Neural cell (in vitro differentiated cells): Measurements from ENCODE around the gene MCAT. TPM values are rescaled to one million over a fixed set of nuclear protein-coding genes. Genes with fewer than 3 reads are reported as not detected.

Experiments
- H2AFZ ChIP-seq: fragments of 200-600, 300-800 bp; sonication (generic), shearing (Covaris generic); 2 replicates; pipeline ENCODE4 v1.6.0; 2014; ENCODE audit warnings: low read depth, mild to moderate bottlenecking, antibody characterized with exemption, low read length, moderate library complexity
- H3F3A ChIP-seq: fragments of 200-600 bp; shearing (Covaris generic); 2 replicates; pipeline ENCODE4 v1.6.1; 2016; ENCODE audit warnings: mild to moderate bottlenecking, moderate library complexity, mixed read lengths, antibody characterized with exemption, low read length; ENCODE audit not compliant: insufficient read depth, poor library complexity, severe bottlenecking
- H3K27ac ChIP-seq: fragments of 200-600, 300-800 bp; sonication (generic), shearing (Covaris generic); 2 replicates; pipeline ENCODE4 v1.5.1; 2014; ENCODE audit warnings: mild to moderate bottlenecking, low read length, moderate library complexity
- H3K27me3 ChIP-seq: fragments of 300-800, 200-600 bp; sonication (generic), shearing (Covaris generic); 2 replicates; pipeline ENCODE4 v1.6.0; 2014; ENCODE audit warnings: mild to moderate bottlenecking, low read depth, low read length, moderate library complexity; ENCODE audit not compliant: insufficient read depth
- H3K36me3 ChIP-seq: fragments of 300-800, 200-600 bp; sonication (generic), shearing (Covaris generic); 2 replicates; pipeline ENCODE4 v1.5.1; 2014; ENCODE audit warnings: mild to moderate bottlenecking, antibody characterized with exemption, low read length, moderate library complexity; ENCODE audit not compliant: insufficient read depth
- H3K4me2 ChIP-seq: fragments of 300-800, 200-600 bp; sonication (generic), shearing (Covaris generic); 2 replicates; pipeline ENCODE4 v1.6.0; 2014; ENCODE audit warnings: mild to moderate bottlenecking, low read length
- H3K4me3 ChIP-seq: fragments of 300-800, 200-600 bp; sonication (generic), shearing (Covaris generic); 2 replicates; pipeline ENCODE4 v1.5.1; 2014; ENCODE audit warnings: mild to moderate bottlenecking, low read length, moderate library complexity
- H3K79me2 ChIP-seq: fragments of 200-600 bp; shearing (Covaris generic); replicated peaks from 2 replicates; pipeline ENCODE4 v1.6.0; 2014; ENCODE audit warnings: mild to moderate bottlenecking, low read length, moderate library complexity; ENCODE audit not compliant: insufficient read depth
- H3K9ac ChIP-seq: fragments of 300-800, 200-600 bp; sonication (generic), shearing (Covaris generic); 2 replicates; pipeline ENCODE4 v1.6.1; 2016; ENCODE audit warnings: mild to moderate bottlenecking, low read length, mixed read lengths
- H3K9me2 ChIP-seq: fragments of 200-600 bp; shearing (Covaris generic); 2 replicates; pipeline ENCODE4 v1.6.1; 2016; ENCODE audit warnings: mild to moderate bottlenecking, low read length, mixed read lengths; ENCODE audit not compliant: insufficient read depth
- H3K9me3 ChIP-seq: fragments of 200-600, 300-800 bp; sonication (generic), shearing (Covaris generic); 2 replicates; pipeline ENCODE4 v1.6.1; 2016; ENCODE audit warnings: mild to moderate bottlenecking, mixed run types, low read length, moderate library complexity, mixed read lengths
- H4K20me1 ChIP-seq: fragments of 200-600 bp; shearing (Covaris generic); 2 replicates; pipeline ENCODE4 v1.6.1; 2016; ENCODE audit warnings: mild to moderate bottlenecking, mixed run types; ENCODE audit not compliant: insufficient read depth
- CTCF ChIP-seq: fragments of 450-650 bp; IDR thresholded peaks from 2 replicates; pipeline ENCODE4 v1.5.1; 2014; ENCODE audit warnings: antibody characterized with exemption, mild to moderate bottlenecking, moderate library complexity; ENCODE audit not compliant: poor library complexity, severe bottlenecking
- EP300 ChIP-seq: fragments of 450-650 bp; conservative IDR thresholded peaks from 2 replicates; pipeline ENCODE4 v1.6.1; 2014; ENCODE audit warnings: antibody characterized with exemption, mild to moderate bottlenecking, moderate library complexity; ENCODE audit not compliant: poor library complexity, severe bottlenecking
- EZH2 ChIP-seq: fragments of 200-600, 300-800 bp; shearing (Covaris generic), sonication (generic); IDR thresholded peaks from 2 replicates; pipeline ENCODE4 v1.6.1; 2014; ENCODE audit warnings: antibody characterized with exemption, low read length, borderline replicate concordance, mild to moderate bottlenecking; ENCODE audit not compliant: insufficient read depth, poor library complexity, severe bottlenecking
- MXI1 ChIP-seq: fragments of 450-650 bp; conservative IDR thresholded peaks from 2 replicates; pipeline ENCODE4 v1.6.1; 2014; ENCODE audit warnings: antibody characterized with exemption, mild to moderate bottlenecking; ENCODE audit not compliant: poor library complexity, severe bottlenecking
- POLR2AphosphoS5 ChIP-seq: IDR thresholded peaks from 2 replicates; pipeline ENCODE4 v1.6.1; 2012
- RAD21 ChIP-seq: fragments of 450-650 bp; conservative IDR thresholded peaks from 2 replicates; pipeline ENCODE4 v1.6.1; 2014; ENCODE audit warnings: antibody characterized with exemption, mild to moderate bottlenecking, moderate library complexity
- REST ChIP-seq: IDR thresholded peaks from 2 replicates; pipeline ENCODE4 v1.6.1; 2012; ENCODE audit warnings: borderline replicate concordance
- SMC3 ChIP-seq: fragments of 450-650 bp; conservative IDR thresholded peaks from 2 replicates; pipeline ENCODE4 v1.6.1; 2014; ENCODE audit warnings: antibody characterized with exemption, mild to moderate bottlenecking, moderate library complexity; ENCODE audit not compliant: poor library complexity
- TAF1 ChIP-seq: IDR thresholded peaks from 2 replicates; pipeline ENCODE4 v1.6.1; 2012; ENCODE audit warnings: low read depth
- polyA plus RNA-seq: library from polyadenylated mRNA; depleted of rRNA; stranded (reverse); fragments of >200 nt; gene quantifications from 2 replicates; pipeline ENCODE4 v1.2.3, GENCODE V29; 2014

The MCAT gene
- polyA plus RNA-seq, 1 donor from 2014 or later = 46.8 TPM

- Histone ChIP-seq H3K9me3 (no peaks in the 10 kb centered on the region), H3K9me2 (no peaks in the 10 kb centered on the region), H3K79me2 (no peaks in the 10 kb centered on the region), H2AFZ (no peak overlapping the region), H3K27ac (no peak overlapping the region), H3F3A (no peaks in the 10 kb centered on the region), H3K9ac (no peak overlapping the region), H4K20me1 (no peaks in the 10 kb centered on the region), H3K36me3 (no peaks in the 10 kb centered on the region), H3K4me2 (no peak overlapping the region), H3K4me3 (no peak overlapping the region), H3K27me3 (no peaks in the 10 kb centered on the region)
- no peak for TF ChIP-seq CTCF
- no peak for TF ChIP-seq SMC3
- TF ChIP-seq TAF1 = no peak
- no peak for TF ChIP-seq RAD21
- TF ChIP-seq EZH2 = no peak
- no peak for TF ChIP-seq REST
- TF ChIP-seq MXI1 = no peak
- TF ChIP-seq EP300 = no peak
- no peak for TF ChIP-seq POLR2AphosphoS5
Observed at GRCh38 chr22:43094551-43094950, 48.6 kb downstream of the MCAT start.

- Histone ChIP-seq H3K9ac (no peak overlapping the region), H3K79me2 (no peaks in the 10 kb centered on the region), H3K36me3 (no peaks in the 10 kb centered on the region), H3K4me3 (no peak overlapping the region), H3K9me2 (no peaks in the 10 kb centered on the region), H2AFZ (no peak overlapping the region), H3K27me3 (no peaks in the 10 kb centered on the region), H3K9me3 (no peaks in the 10 kb centered on the region), H3K4me2 (no peak overlapping the region), H3F3A (no peaks in the 10 kb centered on the region), H3K27ac (no peak overlapping the region), H4K20me1 (no peaks in the 10 kb centered on the region)
- TF ChIP-seq POLR2AphosphoS5 = no peak
- TF ChIP-seq REST = no peak
- TF ChIP-seq EZH2 = no peak
- TF ChIP-seq CTCF = no peak
- no peak for TF ChIP-seq SMC3
- TF ChIP-seq MXI1 = no peak
- no peak for TF ChIP-seq EP300
- TF ChIP-seq TAF1 = no peak
- no peak for TF ChIP-seq RAD21
Observed at GRCh38 chr22:43094085-43094484, 49.1 kb downstream of the MCAT start.
